Astrocyte (in vitro differentiated cells and primary cell): ENCODE measurements around the gene HEMGN.

Experiments
- CTCF ChIP-seq: IDR thresholded peaks from 2 replicates; pipeline ENCODE4 v1.5.1; 2011; ENCODE audit warnings: low read depth, mild to moderate bottlenecking, inconsistent platforms, low read length, moderate library complexity; ENCODE audit not compliant: insufficient read depth
- EZH2 ChIP-seq: IDR thresholded peaks from 2 replicates; pipeline ENCODE4 v1.6.1; 2012; ENCODE audit warnings: mild to moderate bottlenecking, low read length, inconsistent platforms; ENCODE audit not compliant: insufficient read depth

- no peak for TF ChIP-seq CTCF
- TF ChIP-seq EZH2, result no peak
Observed at GRCh38 chr9:97985058-97985861, 47.3 kb upstream of the HEMGN start.
